WTC11 (cell line): Measurements from ENCODE around the gene RMC1.

Experiments used
- TCF7 ChIP-seq: sonication (generic); formaldehyde crosslinking; IDR thresholded peaks from 2 replicates; pipeline ENCODE4 v1.8.0; 2022; ENCODE audit warnings: mild to moderate bottlenecking, low read depth, missing genetic modification reagents, moderate library complexity
- TF ChIP-seq, protein P1 (sequence below): fragments of 200-600 bp; IDR thresholded peaks from 2 replicates; pipeline ENCODE4 v1.8.0; 2022; ENCODE audit warnings: antibody characterized with exemption
- TF ChIP-seq, protein P2 (sequence below): sonication (generic); formaldehyde crosslinking; conservative IDR thresholded peaks from 2 replicates; pipeline ENCODE4 v1.8.1; 2022; ENCODE audit warnings: mild to moderate bottlenecking, missing genetic modification reagents
- TF ChIP-seq, protein P3 (sequence below): sonication (generic); formaldehyde crosslinking; IDR thresholded peaks from 2 replicates; pipeline ENCODE4 v1.8.0; 2022; ENCODE audit warnings: mild to moderate bottlenecking, missing genetic modification reagents

DNA sequence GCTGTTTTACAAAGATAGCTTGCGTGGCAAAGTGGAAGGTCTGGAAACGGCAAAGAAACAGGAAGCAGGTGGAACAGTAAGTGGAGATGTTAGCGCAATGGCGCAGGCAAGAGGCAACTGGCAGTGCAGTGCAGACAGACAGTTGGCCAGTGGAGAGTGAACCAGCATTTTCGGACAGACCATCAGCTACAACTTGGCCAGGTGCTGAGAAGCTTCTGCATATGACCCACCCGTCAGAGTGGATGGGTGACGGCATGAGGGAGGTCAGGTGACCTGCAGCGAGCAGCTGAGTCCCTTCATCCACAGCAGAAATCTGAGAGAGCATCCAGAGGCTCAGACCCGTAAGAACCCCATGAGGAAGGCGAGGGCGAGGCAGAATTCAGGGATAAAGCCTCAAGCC, 49.2 kb downstream of the RMC1 start:
- TF ChIP-seq, protein P1, sequence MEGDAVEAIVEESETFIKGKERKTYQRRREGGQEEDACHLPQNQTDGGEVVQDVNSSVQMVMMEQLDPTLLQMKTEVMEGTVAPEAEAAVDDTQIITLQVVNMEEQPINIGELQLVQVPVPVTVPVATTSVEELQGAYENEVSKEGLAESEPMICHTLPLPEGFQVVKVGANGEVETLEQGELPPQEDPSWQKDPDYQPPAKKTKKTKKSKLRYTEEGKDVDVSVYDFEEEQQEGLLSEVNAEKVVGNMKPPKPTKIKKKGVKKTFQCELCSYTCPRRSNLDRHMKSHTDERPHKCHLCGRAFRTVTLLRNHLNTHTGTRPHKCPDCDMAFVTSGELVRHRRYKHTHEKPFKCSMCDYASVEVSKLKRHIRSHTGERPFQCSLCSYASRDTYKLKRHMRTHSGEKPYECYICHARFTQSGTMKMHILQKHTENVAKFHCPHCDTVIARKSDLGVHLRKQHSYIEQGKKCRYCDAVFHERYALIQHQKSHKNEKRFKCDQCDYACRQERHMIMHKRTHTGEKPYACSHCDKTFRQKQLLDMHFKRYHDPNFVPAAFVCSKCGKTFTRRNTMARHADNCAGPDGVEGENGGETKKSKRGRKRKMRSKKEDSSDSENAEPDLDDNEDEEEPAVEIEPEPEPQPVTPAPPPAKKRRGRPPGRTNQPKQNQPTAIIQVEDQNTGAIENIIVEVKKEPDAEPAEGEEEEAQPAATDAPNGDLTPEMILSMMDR, result no peak
- no peak for TF ChIP-seq TCF7
- TF ChIP-seq, protein P2, sequence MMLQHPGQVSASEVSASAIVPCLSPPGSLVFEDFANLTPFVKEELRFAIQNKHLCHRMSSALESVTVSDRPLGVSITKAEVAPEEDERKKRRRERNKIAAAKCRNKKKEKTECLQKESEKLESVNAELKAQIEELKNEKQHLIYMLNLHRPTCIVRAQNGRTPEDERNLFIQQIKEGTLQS, result no peak
- TF ChIP-seq, protein P3, sequence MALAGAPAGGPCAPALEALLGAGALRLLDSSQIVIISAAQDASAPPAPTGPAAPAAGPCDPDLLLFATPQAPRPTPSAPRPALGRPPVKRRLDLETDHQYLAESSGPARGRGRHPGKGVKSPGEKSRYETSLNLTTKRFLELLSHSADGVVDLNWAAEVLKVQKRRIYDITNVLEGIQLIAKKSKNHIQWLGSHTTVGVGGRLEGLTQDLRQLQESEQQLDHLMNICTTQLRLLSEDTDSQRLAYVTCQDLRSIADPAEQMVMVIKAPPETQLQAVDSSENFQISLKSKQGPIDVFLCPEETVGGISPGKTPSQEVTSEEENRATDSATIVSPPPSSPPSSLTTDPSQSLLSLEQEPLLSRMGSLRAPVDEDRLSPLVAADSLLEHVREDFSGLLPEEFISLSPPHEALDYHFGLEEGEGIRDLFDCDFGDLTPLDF, result no peak
